ENCODE results near the gene PLA2G4B. TPM values are rescaled to one million over a fixed set of nuclear protein-coding genes. Genes with fewer than 3 reads are reported as not detected.
"Not testable (repeated sequence)": the region's sequence is repeated elsewhere in the genome, so short reads cannot be mapped to it uniquely, and the experiment has no call there.

The PLA2G4B gene
- total RNA-seq, 1 donor from 2014 or later, result 2.5 TPM

DNA sequence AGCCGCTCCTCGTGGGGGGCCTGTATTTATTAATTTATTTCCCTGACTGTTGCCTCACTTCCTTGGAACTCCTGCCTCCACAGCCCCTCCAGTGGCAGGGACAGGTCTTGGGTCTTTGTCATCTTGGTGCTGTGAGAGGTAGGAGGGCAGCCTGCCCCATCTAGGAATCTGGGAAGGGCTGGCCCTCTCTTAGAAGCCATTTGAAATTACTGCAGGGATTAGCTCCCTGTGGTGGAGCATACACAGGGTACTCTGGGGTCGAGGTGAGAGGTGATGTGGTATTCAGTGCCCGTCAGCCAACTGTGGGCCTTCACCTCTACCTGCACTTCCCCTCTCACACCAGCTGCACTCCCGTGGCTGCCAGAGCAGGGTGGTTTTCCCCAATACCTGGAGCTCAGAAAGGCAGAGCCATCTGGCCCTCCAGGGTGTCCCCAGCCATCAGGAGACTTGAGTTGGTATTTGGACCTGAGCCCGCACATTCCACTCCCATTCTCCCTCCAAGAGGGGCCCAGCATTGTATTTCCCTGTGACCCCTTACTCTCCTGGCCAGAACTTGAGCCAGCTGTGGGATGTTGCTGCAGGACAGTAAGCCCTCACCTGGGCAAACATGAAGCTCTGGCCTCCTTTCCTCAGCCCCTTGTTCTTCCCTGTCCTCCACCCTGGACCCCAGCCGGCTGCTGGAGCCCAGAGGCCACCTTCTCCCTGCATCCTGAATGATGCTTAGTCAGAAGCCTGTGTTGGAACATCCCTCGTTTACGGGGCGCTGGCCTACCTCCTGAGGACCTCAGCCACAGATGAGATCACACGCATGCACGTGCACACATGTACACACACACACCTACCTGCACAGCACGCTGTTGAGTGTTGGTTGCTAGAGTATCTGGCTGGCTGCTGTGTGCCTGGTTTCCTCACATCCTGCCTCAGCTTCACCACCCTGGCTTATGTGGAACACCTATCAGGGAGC is 12.8 kb upstream of the PLA2G4B start:
- no peak for DNase-seq

DNA sequence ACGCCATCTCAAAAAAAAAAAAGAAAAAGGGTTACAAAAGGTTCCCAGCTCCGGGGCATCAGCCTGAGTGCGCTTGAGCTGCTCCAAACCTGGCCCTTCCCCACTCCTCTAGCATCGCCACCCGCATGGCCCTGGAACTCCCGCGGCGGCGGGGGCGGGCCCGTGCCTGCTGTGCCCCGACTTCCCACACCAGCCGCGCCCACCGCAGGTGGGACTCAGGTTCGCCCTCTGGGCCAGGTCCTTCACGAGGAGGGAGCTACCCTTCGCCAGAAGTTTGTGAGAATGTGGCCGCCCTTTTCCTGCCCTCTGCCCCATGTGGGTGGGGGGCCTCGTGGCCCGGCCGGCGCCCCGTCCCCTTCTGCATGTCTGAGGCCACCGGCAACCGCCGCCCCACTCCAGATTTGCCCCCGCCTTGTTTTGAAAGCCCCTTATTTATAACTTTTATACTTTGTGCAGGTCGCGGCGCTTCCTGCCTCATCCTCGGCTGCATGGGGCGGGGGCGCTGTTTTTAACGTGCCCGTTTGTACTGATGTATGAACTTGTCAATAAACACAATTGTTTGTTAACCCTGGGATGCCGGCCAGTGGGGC is 11.3 kb upstream of the PLA2G4B start:
- no peak for DNase-seq

DNA sequence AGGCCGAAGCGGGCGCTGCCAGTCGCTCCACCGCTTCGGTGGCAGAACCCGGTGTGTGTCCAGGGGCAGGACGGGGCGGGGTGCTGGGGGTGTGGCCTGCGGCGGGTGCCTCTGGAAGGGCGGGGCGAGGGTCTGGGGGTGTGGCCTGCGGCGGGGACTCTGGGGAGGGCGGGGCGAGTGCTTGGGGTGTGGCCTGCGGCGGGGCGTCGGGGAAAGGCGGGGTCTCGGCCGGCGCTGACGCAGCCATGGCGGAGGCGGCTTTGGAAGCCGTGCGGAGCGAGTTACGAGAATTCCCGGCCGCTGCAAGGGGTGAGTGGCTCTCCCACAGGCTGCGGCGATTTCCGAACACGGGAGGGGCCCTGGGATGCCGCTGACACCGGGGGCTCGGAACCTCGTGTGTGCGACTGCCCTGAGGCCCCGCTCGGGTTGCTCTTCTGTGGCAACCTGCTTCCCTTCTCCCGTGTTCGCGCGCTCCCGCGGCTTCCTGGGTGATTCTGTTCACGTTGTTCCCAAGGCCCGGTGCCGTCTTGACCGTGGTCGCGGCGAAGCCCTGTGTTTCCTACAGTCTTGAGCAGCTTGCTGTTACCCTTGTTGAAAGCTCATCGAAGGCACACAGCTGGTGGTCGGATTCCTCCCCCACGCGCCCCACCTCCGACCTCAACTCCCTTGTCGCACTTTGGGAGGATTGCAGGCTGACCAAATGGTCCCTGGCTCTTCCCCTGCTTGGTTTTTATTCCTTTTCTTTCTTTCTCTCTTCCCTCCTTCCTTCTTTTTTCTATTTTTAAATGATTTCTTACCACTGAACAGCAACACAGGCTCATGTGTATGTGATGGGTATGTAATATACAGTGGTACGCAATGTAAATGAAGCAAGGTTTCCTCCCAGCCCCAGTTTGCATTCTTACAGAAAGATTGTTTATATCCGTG is 10.5 kb upstream of the PLA2G4B start, which contains the start of gene JMJD7:
JMJD7 (plus strand) TSS at position 213 of the 927 bp plus-strand sequence; CDS start at position 246, 33 bp downstream.
- DNase-seq, result peak; percentile 97

- no peak for DNase-seq
Measured at GRCh38 chr15:41828807-41829141, 9.9 kb upstream of the PLA2G4B start.

- DNase-seq, result no peak
Measured at GRCh38 chr15:41829959-41830646, 8.5 kb upstream of the PLA2G4B start.

GRCh38 chr15:41831291-41831690 is 7.4 kb upstream of the PLA2G4B start:
- not testable (repeated sequence) for DNase-seq

DNA sequence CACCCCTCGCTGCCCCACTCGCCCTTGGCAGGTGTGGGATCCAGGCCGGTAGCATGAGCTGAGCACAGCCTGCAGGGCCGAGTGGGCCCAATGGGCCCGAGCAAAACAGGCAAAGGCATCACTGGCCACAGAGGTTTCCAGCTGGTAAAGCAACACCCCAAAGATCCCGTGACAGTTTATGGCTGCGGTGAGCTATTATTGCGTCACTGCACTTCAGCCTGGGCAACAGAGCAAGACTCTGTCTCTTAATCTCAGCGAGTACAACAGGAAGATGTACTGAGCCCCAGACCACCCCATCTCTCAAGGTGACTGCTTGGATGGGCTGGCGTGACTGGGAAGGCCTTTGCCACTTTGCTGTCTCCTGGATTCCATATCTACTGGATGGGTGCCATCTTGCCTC is 6.4 kb upstream of the PLA2G4B start:
- no peak for DNase-seq

- no peak for DNase-seq
Measured at GRCh38 chr15:41832875-41833274, 5.8 kb upstream of the PLA2G4B start.

GRCh38 chr15:41834096-41834495 is 4.6 kb upstream of the PLA2G4B start:
- DNase-seq, result no peak

GRCh38 chr15:41836073-41836472 is 2.6 kb upstream of the PLA2G4B start:
- no peak for DNase-seq

DNA sequence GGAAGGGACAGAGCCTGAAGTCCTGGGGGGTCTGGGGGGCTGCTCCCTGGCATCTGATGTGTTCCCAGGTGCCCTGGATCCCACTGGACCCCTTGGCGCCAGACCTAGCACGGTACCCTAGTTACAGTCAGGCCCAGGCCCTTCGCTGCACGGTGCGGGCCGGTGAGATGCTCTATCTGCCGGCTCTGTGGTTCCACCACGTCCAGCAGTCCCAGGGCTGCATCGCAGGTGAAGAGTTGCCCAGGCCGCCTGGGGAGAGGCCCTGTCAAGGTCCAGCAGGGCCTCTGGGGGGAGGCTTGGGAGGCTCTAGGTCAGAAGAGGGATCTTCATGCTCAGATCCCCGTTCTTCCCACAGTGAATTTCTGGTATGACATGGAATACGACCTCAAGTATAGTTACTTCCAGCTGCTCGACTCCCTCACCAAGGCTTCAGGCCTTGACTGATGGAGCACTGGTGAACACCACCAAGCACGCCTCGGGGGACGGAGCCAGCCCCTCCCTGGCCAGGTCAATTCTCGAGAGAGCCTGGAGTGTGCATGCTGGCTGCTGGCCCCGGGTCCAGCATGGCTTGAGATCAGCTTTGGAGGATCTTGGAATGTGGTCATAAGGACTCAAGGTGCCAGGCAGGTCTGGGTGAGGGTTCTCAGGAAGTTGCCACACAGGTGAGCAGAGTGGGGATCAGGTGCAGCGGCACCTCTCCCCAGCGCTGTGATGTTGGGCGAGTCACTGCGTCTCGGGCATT is 1.8 kb upstream of the PLA2G4B start:
- DNase-seq, result no peak

DNA sequence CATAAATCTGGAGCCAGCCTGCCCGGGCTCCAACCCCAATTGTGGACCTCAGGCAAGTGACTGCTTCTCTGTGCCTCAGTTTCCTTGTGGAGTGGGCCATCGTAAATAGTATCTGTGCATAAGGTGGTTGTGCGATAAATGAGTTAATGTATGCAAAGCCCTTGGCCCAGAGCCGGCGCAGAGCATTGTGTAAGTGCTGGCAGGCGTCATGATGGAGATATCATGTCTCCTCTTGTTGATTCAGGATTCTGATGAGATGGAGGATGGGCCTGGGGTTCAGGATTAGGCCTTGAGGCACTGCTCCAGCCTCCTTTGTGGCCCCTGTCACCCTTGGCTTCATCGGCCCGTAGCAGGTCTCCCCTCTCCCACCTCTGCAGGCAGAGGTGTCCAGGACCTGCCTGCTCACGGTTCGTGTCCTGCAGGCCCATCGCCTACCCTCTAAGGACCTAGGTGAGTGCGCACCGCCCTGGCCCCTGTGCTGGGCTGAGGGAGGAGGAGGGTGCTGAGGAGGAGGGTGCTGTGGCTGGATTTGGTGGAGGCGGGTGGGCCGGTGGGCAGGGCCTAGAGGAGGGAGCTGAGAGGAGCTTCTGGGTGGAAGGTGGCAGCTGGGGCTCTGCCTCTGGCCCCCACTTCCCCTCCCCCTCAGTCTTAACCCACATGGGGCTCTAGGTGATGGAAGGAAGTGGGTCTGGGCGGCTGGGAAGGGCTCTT is 1.3 kb downstream of the PLA2G4B start:
- DNase-seq, result no peak

DNA sequence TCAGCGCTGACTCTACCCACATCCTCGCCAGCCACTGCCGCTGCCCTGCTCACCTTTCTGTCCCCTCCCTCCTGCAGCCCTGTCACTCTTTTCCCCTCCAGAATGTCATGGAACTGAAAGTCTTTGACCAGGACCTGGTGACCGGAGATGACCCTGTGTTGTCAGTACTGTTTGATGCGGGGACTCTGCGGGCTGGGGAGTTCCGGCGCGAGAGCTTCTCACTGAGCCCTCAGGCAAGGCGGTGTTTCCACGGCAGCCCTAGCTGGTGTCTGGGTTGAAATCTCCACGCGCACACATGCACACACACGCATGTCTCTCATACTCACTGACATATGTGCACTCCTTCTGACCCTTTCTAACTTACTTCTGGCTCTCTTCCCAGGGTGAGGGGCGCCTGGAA is 2.0 kb downstream of the PLA2G4B start:
- DNase-seq, result no peak

DNA sequence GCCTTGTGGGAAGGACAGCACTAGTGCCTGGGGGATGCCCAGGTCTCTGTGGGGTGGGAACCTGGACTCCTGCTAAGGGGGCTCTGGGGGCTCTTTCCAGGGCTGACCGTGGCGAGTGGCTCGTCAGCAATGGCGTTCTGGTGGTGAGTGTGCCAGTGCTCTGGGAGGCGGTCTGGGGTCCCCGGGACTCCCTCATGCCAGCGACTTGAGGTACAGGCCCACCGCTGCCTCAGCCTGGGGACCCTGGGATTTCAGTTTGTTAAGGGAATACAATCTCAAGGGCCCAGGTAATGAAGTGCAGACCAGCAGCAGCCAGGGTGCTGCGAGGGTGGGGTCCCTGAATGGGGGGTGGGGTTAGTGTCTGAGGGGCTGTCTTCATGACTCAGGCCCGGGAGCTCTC is 2.5 kb downstream of the PLA2G4B start:
- no peak for DNase-seq

DNA sequence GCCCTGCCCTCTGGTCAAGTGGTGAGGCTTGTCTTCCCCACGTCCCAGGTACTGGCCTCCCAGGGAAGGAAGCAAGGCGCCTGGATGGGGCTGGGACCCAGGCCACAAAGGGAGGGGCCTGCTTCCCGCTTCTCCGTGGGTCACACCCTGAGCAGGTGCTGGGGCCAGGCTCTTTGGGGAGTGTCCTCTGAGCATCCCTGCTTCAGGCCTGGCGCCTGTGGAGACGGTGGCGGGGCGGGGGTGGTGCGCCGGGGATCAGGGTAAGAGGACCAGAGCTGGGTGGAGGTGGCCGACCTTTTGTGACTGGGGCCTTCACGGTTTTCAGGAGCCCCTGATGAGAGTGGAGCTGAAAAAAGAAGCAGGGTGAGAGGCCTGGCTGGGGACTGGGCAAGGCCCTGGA is 3.6 kb downstream of the PLA2G4B start:
- no peak for DNase-seq

DNA sequence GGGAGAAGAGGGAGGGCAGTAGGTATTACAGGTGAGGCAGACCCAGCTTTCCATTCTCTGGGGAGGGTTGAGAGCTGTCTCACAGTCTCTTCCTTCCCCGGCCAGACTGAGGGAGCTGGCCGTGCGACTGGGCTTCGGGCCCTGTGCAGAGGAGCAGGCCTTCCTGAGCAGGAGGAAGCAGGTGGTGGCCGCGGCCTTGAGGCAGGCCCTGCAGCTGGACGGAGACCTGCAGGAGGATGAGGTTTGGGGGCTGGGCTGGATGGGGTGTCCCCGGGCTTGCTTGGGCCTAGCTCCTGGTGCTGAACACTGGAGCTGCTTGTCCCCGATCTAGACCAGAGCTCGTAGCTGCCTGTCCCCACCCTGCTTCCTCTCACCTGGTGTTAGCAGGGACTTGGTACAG is 4.9 kb downstream of the PLA2G4B start:
- no peak for DNase-seq

GRCh38 chr15:41844814-41845213 is 6.2 kb downstream of the PLA2G4B start:
- DNase-seq, result no peak

DNA sequence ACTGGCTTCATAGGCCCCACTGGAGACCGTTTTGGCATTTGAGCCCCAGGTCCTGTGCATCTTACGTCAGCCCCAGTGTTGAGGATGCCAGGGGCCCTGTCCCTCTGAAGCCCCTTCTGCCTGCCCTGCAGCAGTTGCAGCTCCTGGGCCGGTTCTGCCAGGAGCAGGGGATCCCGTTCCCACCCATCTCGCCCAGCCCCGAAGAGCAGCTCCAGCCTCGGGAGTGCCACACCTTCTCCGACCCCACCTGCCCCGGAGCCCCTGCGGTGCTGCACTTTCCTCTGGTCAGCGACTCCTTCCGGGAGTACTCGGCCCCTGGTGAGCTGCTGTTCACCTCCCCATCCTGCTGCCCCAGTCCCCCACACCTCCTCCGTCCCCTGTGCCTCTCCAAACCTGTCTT is 8.6 kb downstream of the PLA2G4B start:
- no peak for DNase-seq

DNA sequence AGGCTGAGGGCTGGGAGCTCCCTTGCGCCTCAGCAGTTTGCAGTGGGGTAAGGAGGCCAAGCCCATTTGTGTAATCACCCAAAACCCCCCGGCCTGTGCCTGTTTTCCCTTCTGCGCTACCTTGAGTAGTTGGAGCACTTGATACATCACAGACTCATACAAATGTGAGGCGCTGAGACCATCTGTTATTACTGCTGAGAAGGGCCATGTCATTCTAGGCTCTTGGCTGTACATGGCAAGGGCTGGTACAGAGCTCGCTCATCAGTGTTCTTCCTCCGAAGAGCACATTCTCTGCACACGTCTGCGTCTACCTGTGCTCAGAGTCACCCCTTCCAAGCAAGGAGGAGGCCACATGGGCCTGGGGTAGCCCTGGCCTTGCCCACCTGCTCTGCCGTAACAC is 9.3 kb downstream of the PLA2G4B start:
- DNase-seq, result no peak

GRCh38 chr15:41848631-41849030 is 10.0 kb downstream of the PLA2G4B start:
- no peak for DNase-seq

GRCh38 chr15:41849204-41849603 is 10.6 kb downstream of the PLA2G4B start:
- DNase-seq, result no peak
